Astrocyte (in vitro differentiated cells and primary cell): ENCODE results near the gene DGKQ. TPM values are rescaled to one million over a fixed set of nuclear protein-coding genes. Genes with fewer than 3 reads are reported as not detected.

Experiments used
- DNase-seq: peaks from one replicate; pipeline ENCODE4 v3.0.0-alpha.2; 2010; ENCODE audit warnings: low read depth
- FAIRE-seq: peaks from 2 replicates; lab custom pipeline; 2011; peaks lifted over from hg19 to GRCh38; lab: Jason Lieb, UNC
- H2AFZ ChIP-seq: 2 replicates; pipeline ENCODE4 v1.6.0; 2012; ENCODE audit warnings: low read depth, low read length, inconsistent platforms
- H3K27ac ChIP-seq: 2 replicates; pipeline ENCODE4 v1.5.1; 2011; ENCODE audit warnings: low read depth, low read length, inconsistent platforms
- H3K27me3 ChIP-seq: 2 replicates; pipeline ENCODE4 v1.6.0; 2011; ENCODE audit warnings: low read length, inconsistent platforms; ENCODE audit not compliant: insufficient read depth
- H3K36me3 ChIP-seq: 2 replicates; pipeline ENCODE4 v1.5.1; 2011; ENCODE audit warnings: low read length, inconsistent platforms; ENCODE audit not compliant: insufficient read depth
- H3K4me1 ChIP-seq: 2 replicates; pipeline ENCODE4 v1.5.1; 2011; ENCODE audit warnings: low read length, inconsistent platforms; ENCODE audit not compliant: insufficient read depth
- H3K4me2 ChIP-seq: 2 replicates; pipeline ENCODE4 v1.6.0; 2012; ENCODE audit warnings: low read length, inconsistent platforms
- H3K4me3 ChIP-seq: 2 replicates; pipeline ENCODE4 v1.5.1; 2011; ENCODE audit warnings: low read depth, mild to moderate bottlenecking, low read length, inconsistent platforms; ENCODE audit not compliant: insufficient read depth
- H3K79me2 ChIP-seq: 2 replicates; pipeline ENCODE4 v1.6.0; 2012; ENCODE audit warnings: mild to moderate bottlenecking, low read length, inconsistent platforms; ENCODE audit not compliant: insufficient read depth
- H3K9ac ChIP-seq: 2 replicates; pipeline ENCODE4 v1.6.0; 2012; ENCODE audit warnings: mild to moderate bottlenecking, low read length, inconsistent platforms
- H3K9me3 ChIP-seq: 2 replicates; pipeline ENCODE4 v1.5.1; 2012; ENCODE audit warnings: low read depth, mild to moderate bottlenecking, low read length, inconsistent platforms; ENCODE audit not compliant: insufficient read depth
- H4K20me1 ChIP-seq: 2 replicates; pipeline ENCODE4 v1.6.0; 2012; ENCODE audit warnings: low read length, inconsistent platforms; ENCODE audit not compliant: insufficient read depth
- H3K27ac Mint-ChIP-seq: one replicate; pipeline ENCODE4 v1.8.0; 2021; ENCODE audit warnings: mild to moderate bottlenecking, mixed read lengths; ENCODE audit not compliant: unreplicated experiment
- H3K27me3 Mint-ChIP-seq: one replicate; pipeline ENCODE4 v1.8.0; 2021; ENCODE audit warnings: low read depth, mixed read lengths; ENCODE audit not compliant: unreplicated experiment
- H3K36me3 Mint-ChIP-seq: one replicate; pipeline ENCODE4 v1.8.0; 2021; ENCODE audit warnings: low read depth, mixed read lengths; ENCODE audit not compliant: unreplicated experiment
- H3K4me1 Mint-ChIP-seq: one replicate; pipeline ENCODE4 v1.8.0; 2021; ENCODE audit warnings: low read depth, mixed read lengths; ENCODE audit not compliant: unreplicated experiment
- H3K4me3 Mint-ChIP-seq: one replicate; pipeline ENCODE4 v1.8.0; 2021; ENCODE audit warnings: mild to moderate bottlenecking, moderate library complexity, mixed read lengths; ENCODE audit not compliant: unreplicated experiment
- H3K9me3 Mint-ChIP-seq: one replicate; pipeline ENCODE4 v1.8.0; 2021; ENCODE audit warnings: mild to moderate bottlenecking, mixed read lengths; ENCODE audit not compliant: unreplicated experiment
- CTCF ChIP-seq: IDR thresholded peaks from 2 replicates; pipeline ENCODE4 v1.5.1; 2011; ENCODE audit warnings: low read depth, mild to moderate bottlenecking, inconsistent platforms, low read length, moderate library complexity; ENCODE audit not compliant: insufficient read depth
- EZH2 ChIP-seq: IDR thresholded peaks from 2 replicates; pipeline ENCODE4 v1.6.1; 2012; ENCODE audit warnings: mild to moderate bottlenecking, low read length, inconsistent platforms; ENCODE audit not compliant: insufficient read depth
- total RNA-seq: library from RNA; stranded (reverse); gene quantifications from 2 replicates; pipeline ENCODE4 v1.2.1, GENCODE V29; 2021

DGKQ gene
- total RNA-seq, 1 donor from 2014 or later = 19.0 TPM

GRCh38 chr4:996030-996996, 22.9 kb upstream of the DGKQ start:
- Mint-ChIP-seq H3K36me3 (peaks cover 1% of the 10 kb centered on the region), H3K27ac (no peak overlapping the region), H3K4me1 (no peaks in the 10 kb centered on the region), H3K27me3 (peaks cover 16% of the 10 kb centered on the region), H3K4me3 (no peak overlapping the region), H3K9me3 (no peaks in the 10 kb centered on the region)
- Histone ChIP-seq H2AFZ (no peak overlapping the region), H3K27ac (no peak overlapping the region), H3K27me3 (peaks cover 24% of the 10 kb centered on the region), H3K4me2 (no peak overlapping the region), H3K36me3 (no peaks in the 10 kb centered on the region), H3K79me2 (no peaks in the 10 kb centered on the region), H3K4me1 (no peaks in the 10 kb centered on the region), H3K4me3 (no peak overlapping the region), H3K9ac (no peak overlapping the region), H3K9me3 (no peaks in the 10 kb centered on the region), H4K20me1 (peaks cover 14% of the 10 kb centered on the region)
- FAIRE-seq (no peak), DNase-seq (no peak)
- TF ChIP-seq EZH2 (no peak), CTCF (no peak)

GRCh38 chr4:995311-996026, 22.1 kb upstream of the DGKQ start:
- Histone ChIP-seq H3K9me3 (no peaks in the 10 kb centered on the region), H3K36me3 (no peaks in the 10 kb centered on the region), H3K4me3 (no peak overlapping the region), H4K20me1 (peaks cover 14% of the 10 kb centered on the region), H3K27me3 (peaks cover 21% of the 10 kb centered on the region), H3K4me1 (no peaks in the 10 kb centered on the region), H3K4me2 (no peak overlapping the region), H3K27ac (no peak overlapping the region), H3K79me2 (no peaks in the 10 kb centered on the region), H2AFZ (no peak overlapping the region), H3K9ac (no peak overlapping the region)
- peaks cover 2% of the 10 kb centered on the region for H3K36me3 Mint-ChIP-seq
- TF ChIP-seq EZH2 (no peak), CTCF (no peak)
- DNase-seq (no peak), FAIRE-seq (no peak)
- H3K4me1 Mint-ChIP-seq = no peaks in the 10 kb centered on the region
- H3K27ac Mint-ChIP-seq = no peak overlapping the region
- H3K4me3 Mint-ChIP-seq = no peak overlapping the region
- no peaks in the 10 kb centered on the region for H3K9me3 Mint-ChIP-seq
- peaks cover 12% of the 10 kb centered on the region for H3K27me3 Mint-ChIP-seq
